H1 (cell line): ENCODE data around the gene TMEM154. TPM values are rescaled to one million over a fixed set of nuclear protein-coding genes. Genes with fewer than 3 reads are reported as not detected.

ENCODE experiments used
- HDAC2 ChIP-seq, 2 experiments: fragments of 300-600 bp in 1 of 2; sonication (generic) in 1 of 2; IDR thresholded peaks; 2 replicates each; pipeline ENCODE4 v1.6.1; 2011 to 2012; ENCODE audit warnings: low read depth in 2 of 2, low read length in 2 of 2, mild to moderate bottlenecking in 2 of 2, moderate library complexity in 2 of 2, borderline replicate concordance in 1 of 2, inconsistent platforms in 1 of 2
- polyA plus RNA-seq, 7 experiments: library from polyadenylated mRNA; depleted of rRNA in 3 of 7; stranded (reverse) in 5 of 7; unstranded in 2 of 7; fragments of >200 nt in 5 of 7; fragments of 200-250 nt in 2 of 7; gene quantifications; 1 replicate in 5 of 7; 2 replicates in 1 of 7; 4 replicates in 1 of 7; pipeline versions ENCODE4 v1.2.1 to v1.2.3, GENCODE V29; 2011 to 2013; ENCODE audit warnings: missing spikeins in 2 of 7, mixed read lengths in 2 of 7
- total RNA-seq: library from RNA; stranded (reverse); fragmentation: NEBNext Ultra II Directional; extraction: Animal tissue kit (Norgen Biotek cat#: 25700); gene quantifications from 2 replicates; pipeline ENCODE4 v1.2.1, GENCODE V29; 2021

Gene TMEM154
- total and polyA plus RNA-seq, 2 of the 8 experiments (the other 6 are each of a cell fraction or from before 2014, with no cell fraction given): 0.33 to 1.2 TPM

GRCh38 chr4:152630324-152630723, 49.5 kb downstream of the TMEM154 start (continued):
- TF ChIP-seq HDAC2 (IDR thresholded peaks at IDR 0.05; ENCODE audit: borderline replicate concordance in 1 of 2, low read depth in 2 of 2, low read length in 2 of 2): no peak
